Small intestine (tissue), 16 donors: Measurements from ENCODE around the gene ATP5F1E. TPM values are rescaled to one million over a fixed set of nuclear protein-coding genes. Genes with fewer than 3 reads are reported as not detected.

ENCODE experiments used
- DNase-seq, 2 donors: peaks; one replicate each; pipeline versions ENCODE4 v3.0.0 to v3.0.0-alpha.2; 2013
- FAIRE-seq: peaks from 2 replicates; lab custom pipeline; 2012; peaks lifted over from hg19 to GRCh38; lab: Jason Lieb, UNC
- H3K27ac ChIP-seq, 3 donors: one replicate each; pipeline ENCODE4 v1.5.1; 2013; ENCODE audit warnings: low read length in 2 of 3, mild to moderate bottlenecking in 2 of 3, control low read depth in 1 of 3, inconsistent platforms in 1 of 3, low read depth in 1 of 3, moderate library complexity in 1 of 3
- H3K27me3 ChIP-seq, 3 donors: one replicate each; pipeline ENCODE4 v1.6.1; 2013; ENCODE audit warnings: low read length in 3 of 3, inconsistent platforms in 1 of 3; ENCODE audit not compliant: control insufficient read depth in 3 of 3, insufficient read depth in 3 of 3
- H3K36me3 ChIP-seq, 3 donors: one replicate each; pipeline ENCODE4 v1.6.1; 2013; ENCODE audit warnings: low read length in 3 of 3, inconsistent platforms in 1 of 3, low read depth in 1 of 3, mild to moderate bottlenecking in 1 of 3, moderate library complexity in 1 of 3; ENCODE audit not compliant: control insufficient read depth in 3 of 3, insufficient read depth in 2 of 3
- H3K4me1 ChIP-seq, 3 donors: one replicate each; pipeline ENCODE4 v1.6.1; 2013; ENCODE audit warnings: low read length in 2 of 3, inconsistent platforms in 1 of 3, low read depth in 1 of 3, mild to moderate bottlenecking in 1 of 3, moderate library complexity in 1 of 3; ENCODE audit not compliant: control insufficient read depth in 3 of 3, insufficient read depth in 2 of 3
- H3K4me3 ChIP-seq, 3 donors: one replicate each; pipeline ENCODE4 v1.5.1; 2013; ENCODE audit warnings: low read length in 3 of 3, control low read depth in 1 of 3, inconsistent platforms in 1 of 3, low read depth in 1 of 3, mild to moderate bottlenecking in 1 of 3, moderate library complexity in 1 of 3
- H3K9me3 ChIP-seq, 2 donors: one replicate each; pipeline ENCODE4 v1.6.1; 2013; ENCODE audit warnings: low read depth in 1 of 2, low read length in 1 of 2; ENCODE audit not compliant: control insufficient read depth in 2 of 2, insufficient read depth in 1 of 2
- WGBS, 3 donors: extraction: QIAGEN DNeasy Blood & Tissue Kit; methylation state at CpG; one replicate each; pipeline ENCODE4 v1.1.7; 2013; 5-methylcytosine and 5-hydroxymethylcytosine counted together
- long read RNA-seq, 10 donors: transcript quantifications; one replicate each; lab custom pipeline, GENCODE V29; 2026
- polyA plus RNA-seq, 4 donors: library from polyadenylated mRNA; stranded (reverse) in 3 of 4; unstranded in 1 of 4; fragments of 200-250 nt in 3 of 4; fragments of 120-200 nt in 1 of 4; gene quantifications; one replicate each; pipeline versions ENCODE4 v1.2.1 to v1.2.3, GENCODE V29; 2013
- donor health status: healthy with polysubstance abuse.
- donor health status: control.
- donor health status: control.
- donor health status: Bipolar disorder and iron deficiency.
- donor health status: healthy.

ATP5F1E gene
- 10 to 100 TPM; 49.6 to 87.5 (median 69.8) TPM for polyA plus RNA-seq
- long read RNA-seq, donor 1, transcript ATP5F1E-202 (2 exons, 1,878 nt): minor isoform, 70 of 1,638 reads
- long read RNA-seq, donor 1, transcript ATP5F1E-201 (3 exons, 3,665 nt): major isoform, 1,487 of 1,638 reads
- long read RNA-seq, donor 1, partial matches to known transcripts: 80 of 1,638 reads
- long read RNA-seq, donor 1, other reads (novel, unspliced or antisense): 0 of 1,638 reads
- long read RNA-seq, donor 2, transcript ATP5F1E-202 (2 exons, 1,878 nt): minor isoform, 7 of 387 reads
- long read RNA-seq, donor 2, transcript ATP5F1E-201 (3 exons, 3,665 nt): major isoform, 370 of 387 reads
- long read RNA-seq, donor 2, partial matches to known transcripts: 10 of 387 reads
- long read RNA-seq, donor 2, other reads (novel, unspliced or antisense): 0 of 387 reads
- long read RNA-seq, donor 3, transcript ATP5F1E-201 (3 exons, 3,665 nt): major isoform, 739 of 809 reads
- long read RNA-seq, donor 3, transcript ATP5F1E-202 (2 exons, 1,878 nt): minor isoform, 16 of 809 reads
- long read RNA-seq, donor 3, partial matches to known transcripts: 53 of 809 reads
- long read RNA-seq, donor 3, other reads (novel, unspliced or antisense): 0 of 809 reads
- long read RNA-seq, donor 4, transcript ATP5F1E-201 (3 exons, 3,665 nt): major isoform, 17 of 20 reads
- long read RNA-seq, donor 4, partial matches to known transcripts: 0 of 20 reads
- long read RNA-seq, donor 4, other reads (novel, unspliced or antisense): 0 of 20 reads
- long read RNA-seq, donor 5, transcript ATP5F1E-201 (3 exons, 3,665 nt): major isoform, 240 of 257 reads
- long read RNA-seq, donor 5, partial matches to known transcripts: 16 of 257 reads
- long read RNA-seq, donor 5, other reads (novel, unspliced or antisense): 0 of 257 reads
- long read RNA-seq, donor 6, transcript ATP5F1E-201 (3 exons, 3,665 nt): major isoform, 584 of 634 reads
- long read RNA-seq, donor 6, transcript ATP5F1E-202 (2 exons, 1,878 nt): minor isoform, 19 of 634 reads
- long read RNA-seq, donor 6, partial matches to known transcripts: 31 of 634 reads
- long read RNA-seq, donor 6, other reads (novel, unspliced or antisense): 0 of 634 reads
- long read RNA-seq, donor 7, transcript ATP5F1E-202 (2 exons, 1,878 nt): minor isoform, 10 of 1,040 reads
- long read RNA-seq, donor 7, transcript ATP5F1E-201 (3 exons, 3,665 nt): major isoform, 988 of 1,040 reads
- long read RNA-seq, donor 7, partial matches to known transcripts: 42 of 1,040 reads
- long read RNA-seq, donor 7, other reads (novel, unspliced or antisense): 0 of 1,040 reads
- long read RNA-seq, donor 8, transcript ATP5F1E-201 (3 exons, 3,665 nt): major isoform, 79 of 80 reads
- long read RNA-seq, donor 8, partial matches to known transcripts: 0 of 80 reads
- long read RNA-seq, donor 8, other reads (novel, unspliced or antisense): 0 of 80 reads
- long read RNA-seq, donor 9, transcript ATP5F1E-201 (3 exons, 3,665 nt): major isoform, 162 of 168 reads
- long read RNA-seq, donor 9, partial matches to known transcripts: 6 of 168 reads
- long read RNA-seq, donor 9, other reads (novel, unspliced or antisense): 0 of 168 reads
- long read RNA-seq, donor 10, transcript ATP5F1E-202 (2 exons, 1,878 nt): minor isoform, 40 of 909 reads
- long read RNA-seq, donor 10, transcript ATP5F1E-201 (3 exons, 3,665 nt): major isoform, 835 of 909 reads
- long read RNA-seq, donor 10, partial matches to known transcripts: 34 of 909 reads
- long read RNA-seq, donor 10, other reads (novel, unspliced or antisense): 0 of 909 reads

GRCh38 chr20:59032023-59032712, at the start of gene ATP5F1E:
Gene ATP5F1E (minus strand): TSS chr20:59032335. CDS start chr20:59032251, 84 bp downstream.
- peak; percentile 93 to 97 for DNase-seq
- H3K4me3 ChIP-seq: peak within 1 kb of the TSS; percentile 73 to 86 (median 83)
- peak within 1 kb of the TSS; percentile 90 to 97 (median 96) for H3K27ac ChIP-seq
- WGBS, 3 donors: 0% methylated on average over 79 to 86 of the region's 86 CpGs
- H3K27me3 ChIP-seq: no peaks in the 10 kb centered on the region
- no peaks in the 10 kb centered on the region for H3K9me3 ChIP-seq
- peaks cover 13 to 15% (median 14%) of the 10 kb centered on the region in 3 donors for H3K36me3 ChIP-seq
- peaks cover 0 to 12% (median 5%) of the 10 kb centered on the region in 3 donors for H3K4me1 ChIP-seq
- no peak for FAIRE-seq

- Histone ChIP-seq H3K27ac (no peak overlapping the region), H3K4me1 (no peaks in the 10 kb centered on the region), H3K27me3 (peaks cover 0 to 2% (median 2%) of the 10 kb centered on the region in 3 donors), H3K9me3 (no peaks in the 10 kb centered on the region), H3K4me3 (no peak overlapping the region), H3K36me3 (no peaks in the 10 kb centered on the region)
- 47 to 53% (median 51%) methylated on average over 3 of the region's 3 CpGs for WGBS, 3 donors
- no peak for DNase-seq
- FAIRE-seq: no peak
These were observed 48.9 kb upstream of the ATP5F1E start for GRCh38 chr20:59081036-59081435.

DNA sequence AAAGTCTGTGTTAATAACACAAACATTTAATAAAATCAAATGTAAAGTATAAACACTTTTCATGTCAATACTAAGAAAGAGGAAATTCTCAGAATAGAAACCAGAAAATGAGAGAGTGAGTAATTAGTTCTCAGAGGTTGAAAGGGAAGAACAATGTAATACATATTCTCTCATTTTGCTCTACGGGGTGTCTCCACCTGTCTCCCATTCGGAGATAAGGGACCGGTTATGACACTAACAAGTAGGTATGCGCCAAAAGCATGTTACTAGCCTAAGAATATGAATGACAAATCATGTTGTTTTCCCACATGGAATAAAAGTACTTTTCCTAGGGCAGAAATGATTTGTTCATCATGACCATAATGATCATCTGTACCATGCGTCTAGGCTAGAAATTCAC, 46.1 kb upstream of the ATP5F1E start:
- no peaks in the 10 kb centered on the region for H3K9me3 ChIP-seq
- 49 to 81% (median 74%) methylated on average over 5 of the region's 5 CpGs for WGBS, 3 donors
- FAIRE-seq (no peak), DNase-seq (no peak)
- H3K4me1 ChIP-seq: no peaks in the 10 kb centered on the region
- H3K27me3 ChIP-seq: peaks cover 0 to 8% (median 7%) of the 10 kb centered on the region in 3 donors
- no peak overlapping the region for H3K27ac ChIP-seq
- H3K36me3 ChIP-seq: no peaks in the 10 kb centered on the region
- no peak overlapping the region for H3K4me3 ChIP-seq

DNA sequence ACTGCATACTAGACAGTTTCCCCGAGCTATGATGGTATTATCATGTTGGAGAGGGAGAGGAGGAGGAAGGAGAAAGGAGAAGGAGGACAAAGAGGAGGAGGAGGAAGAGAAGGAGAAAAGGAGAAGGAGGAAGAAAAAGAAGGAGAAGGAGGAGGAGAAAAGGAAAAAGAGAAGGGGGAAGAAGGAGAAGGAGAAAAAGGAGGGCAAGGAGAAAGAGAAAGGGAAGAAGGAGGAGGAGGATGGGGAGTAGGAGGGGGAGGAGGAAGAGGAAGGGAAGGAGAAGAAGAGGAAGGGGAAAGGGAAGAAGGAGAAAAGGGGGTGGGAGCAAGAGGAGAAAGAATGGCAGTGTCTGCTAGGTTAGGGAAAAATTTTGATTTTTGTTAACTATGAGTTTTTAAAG, 45.6 kb upstream of the ATP5F1E start:
- WGBS, 3 donors: 34 to 58% (median 37%) methylated on average over 1 of the region's 1 CpG
- Histone ChIP-seq H3K4me1 (no peaks in the 10 kb centered on the region), H3K27ac (no peak overlapping the region), H3K9me3 (no peaks in the 10 kb centered on the region), H3K36me3 (no peaks in the 10 kb centered on the region), H3K4me3 (no peak overlapping the region), H3K27me3 (peaks cover 0 to 8% (median 6%) of the 10 kb centered on the region in 3 donors)
- DNase-seq: no peak
- no peak for FAIRE-seq

DNA sequence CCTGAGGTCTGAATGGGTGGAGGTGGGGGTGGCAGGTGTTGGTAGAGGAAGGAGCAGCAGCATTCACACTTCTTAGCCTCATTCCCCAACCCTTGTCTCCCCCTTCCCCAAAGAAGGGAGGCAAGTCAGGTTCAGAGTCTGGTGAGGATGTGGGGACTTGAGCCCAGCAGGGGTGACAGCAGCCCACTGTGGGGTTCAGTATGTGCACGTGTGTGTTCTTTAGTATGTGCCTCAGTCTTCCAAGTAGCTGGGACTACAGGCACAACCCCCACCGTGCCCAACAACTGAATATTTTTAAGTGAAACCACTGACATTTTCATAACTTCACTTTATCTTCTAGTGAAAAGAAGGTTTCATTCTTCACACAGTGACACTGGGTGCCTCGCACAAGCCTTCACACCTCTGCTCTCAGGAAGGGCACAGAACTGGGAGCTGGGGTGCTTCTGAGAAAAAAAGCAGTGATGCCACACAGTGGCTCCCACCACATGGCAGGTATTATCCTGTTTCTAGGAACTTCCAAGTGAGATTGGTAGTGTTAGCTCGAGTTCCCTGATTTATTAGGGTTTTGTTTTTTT, 43.9 kb upstream of the ATP5F1E start:
- FAIRE-seq: no peak
- no peak for DNase-seq
- no peak overlapping the region for H3K4me3 ChIP-seq
- no peaks in the 10 kb centered on the region for H3K9me3 ChIP-seq
- 62 to 76% (median 71%) methylated on average over 4 of the region's 4 CpGs for whole genome bisulfite sequencing, 3 donors
- H3K4me1 ChIP-seq: no peaks in the 10 kb centered on the region
- no peaks in the 10 kb centered on the region for H3K36me3 ChIP-seq
- peaks cover 0 to 10% (median 8%) of the 10 kb centered on the region in 3 donors for H3K27me3 ChIP-seq
- no peak overlapping the region for H3K27ac ChIP-seq

GRCh38 chr20:59074456-59074855, 42.3 kb upstream of the ATP5F1E start:
- FAIRE-seq: no peak
- H3K27ac ChIP-seq: no peak overlapping the region
- no peak overlapping the region for H3K4me3 ChIP-seq
- H3K36me3 ChIP-seq: no peaks in the 10 kb centered on the region
- H3K27me3 ChIP-seq: peaks cover 0 to 10% (median 8%) of the 10 kb centered on the region in 3 donors
- no peak for DNase-seq
- H3K9me3 ChIP-seq: no peaks in the 10 kb centered on the region
- no peaks in the 10 kb centered on the region for H3K4me1 ChIP-seq
- 19 to 45% (median 21%) methylated on average over 3 of the region's 3 CpGs for WGBS, 3 donors

- no peak overlapping the region for H3K27ac ChIP-seq
- DNase-seq (no peak), FAIRE-seq (no peak)
- H3K27me3 ChIP-seq: peaks cover 0 to 10% (median 8%) of the 10 kb centered on the region in 3 donors
- no peaks in the 10 kb centered on the region for H3K4me1 ChIP-seq
- H3K9me3 ChIP-seq: no peaks in the 10 kb centered on the region
- no peak overlapping the region for H3K4me3 ChIP-seq
- H3K36me3 ChIP-seq: no peaks in the 10 kb centered on the region
- 93 to 96% (median 95%) methylated on average over 1 of the region's 1 CpG for WGBS, 3 donors
These were observed 41.4 kb upstream of the ATP5F1E start for GRCh38 chr20:59073582-59073981.
